HG03571 (cell line): ENCODE results near the gene MTREX.

Source experiments
- ATAC-seq: cut with Tn5 transposase; IDR thresholded peaks from one replicate; pipeline ENCODE4 v1.9.1; 2021; ENCODE audit not compliant: unreplicated experiment

MTREX gene

GRCh38 chr5:55426455-55426854 is 118.7 kb downstream of the MTREX start:
- no peak for ATAC-seq

- ATAC-seq: no peak
Observed at GRCh38 chr5:55427157-55427556, 119.4 kb downstream of the MTREX start.

DNA sequence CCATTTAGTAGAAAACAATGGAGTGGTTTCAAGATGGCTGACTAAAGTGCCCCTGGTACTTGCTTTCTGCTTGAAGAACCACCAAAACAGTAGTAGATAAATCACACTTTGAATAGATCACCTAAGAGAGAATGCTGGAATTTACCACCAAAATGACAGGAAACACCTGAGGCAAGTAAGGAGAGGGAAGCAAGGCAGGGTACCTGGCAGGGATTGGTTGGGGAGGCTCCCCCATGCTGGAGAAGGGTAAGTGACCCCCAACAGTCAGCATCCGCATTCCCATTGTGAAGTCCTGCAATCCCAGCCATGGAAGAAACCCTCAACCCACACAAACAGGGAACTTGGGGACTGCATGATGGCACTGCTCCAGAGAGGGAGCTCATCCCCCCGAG is 121.4 kb downstream of the MTREX start:
- ATAC-seq: no peak

DNA sequence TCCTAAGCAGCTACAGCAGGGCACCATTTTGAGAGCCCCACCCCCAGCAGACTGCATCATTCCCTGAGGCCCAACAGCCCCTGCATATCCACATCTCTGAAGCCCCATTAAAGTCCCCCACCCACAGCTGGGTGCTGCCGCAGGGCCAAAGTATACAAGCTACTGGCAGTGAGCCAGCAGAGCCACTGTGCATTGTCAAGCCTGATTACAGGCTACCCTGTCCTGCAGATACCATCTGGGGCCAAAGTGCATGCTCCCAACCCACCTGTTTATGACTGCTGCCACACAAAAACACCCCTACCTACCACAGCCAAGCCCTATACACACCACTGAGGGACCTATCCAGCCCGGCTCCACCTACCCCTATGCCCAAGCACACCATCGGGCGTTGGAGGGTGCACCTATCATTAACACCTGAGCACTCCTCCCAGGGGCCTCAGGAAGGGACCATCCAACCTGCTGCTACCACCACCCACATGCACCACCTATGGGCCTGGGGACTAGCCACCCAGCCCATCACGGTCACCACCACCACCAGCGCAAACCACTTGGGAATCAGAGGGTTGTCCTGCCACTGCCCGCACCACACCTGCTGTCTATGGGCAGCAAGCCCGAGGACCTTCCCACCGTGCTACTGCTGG is 121.9 kb downstream of the MTREX start:
- no peak for ATAC-seq

- ATAC-seq: no peak
Observed at GRCh38 chr5:55432549-55432948, 124.8 kb downstream of the MTREX start.

DNA sequence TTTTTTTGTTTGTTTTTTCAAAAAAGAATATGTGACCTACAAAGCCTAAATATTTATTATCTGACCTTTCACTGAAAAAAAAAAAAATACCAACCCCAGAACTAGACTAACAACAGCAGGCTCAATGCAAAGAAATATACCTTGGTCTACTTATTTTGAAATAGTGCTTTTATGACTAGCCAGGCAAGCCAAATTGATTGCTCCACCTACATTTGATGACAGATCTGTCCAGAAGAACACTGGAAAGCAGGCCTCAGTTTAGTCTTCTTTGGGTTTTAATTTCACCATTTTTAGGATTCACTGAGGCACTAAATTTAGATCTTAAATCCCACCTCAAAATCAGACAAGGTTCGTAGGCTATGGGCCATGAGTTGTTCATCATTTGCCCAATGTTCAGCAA is 129.7 kb downstream of the MTREX start:
- ATAC-seq: no peak

DNA sequence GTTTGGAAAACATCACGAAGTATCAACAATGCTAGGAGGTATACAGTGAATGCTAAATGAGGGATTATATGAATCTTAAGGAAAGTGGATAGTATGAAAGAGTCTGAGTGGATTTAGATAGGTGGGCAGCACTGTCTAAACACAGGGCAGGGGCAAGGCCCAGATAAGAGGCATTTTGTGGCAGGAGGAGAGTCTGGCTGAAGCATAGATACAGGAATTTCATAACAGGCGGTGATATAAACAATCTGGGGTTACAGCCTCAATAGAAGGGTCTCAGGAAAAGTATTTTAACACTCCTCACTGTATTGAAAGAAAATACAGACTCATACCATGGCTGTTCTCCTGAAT is 130.0 kb downstream of the MTREX start:
- no peak for ATAC-seq

- ATAC-seq: no peak
Observed at GRCh38 chr5:55438998-55439397, 131.2 kb downstream of the MTREX start.

DNA sequence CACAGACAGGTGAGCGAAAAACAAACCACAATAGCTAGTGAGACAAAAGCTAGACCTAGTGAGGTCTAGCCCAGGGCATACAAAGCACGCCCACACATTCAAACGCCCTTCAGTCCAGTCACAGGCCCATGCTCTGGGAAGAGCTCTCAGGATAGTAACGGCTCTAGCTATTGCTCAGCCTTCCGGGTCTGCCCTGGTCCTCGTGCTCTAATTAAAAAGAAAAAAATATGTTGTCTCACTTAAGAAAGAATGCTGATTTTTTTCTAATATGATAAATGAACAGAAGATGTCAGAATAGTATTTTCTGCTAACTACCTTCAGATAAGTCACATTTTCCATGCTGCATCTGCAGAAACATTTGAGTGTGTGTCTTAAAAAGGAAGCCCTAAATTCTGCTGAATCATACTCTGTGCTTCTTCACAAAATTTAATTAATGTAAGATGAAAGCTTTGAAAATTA is 132.4 kb downstream of the MTREX start:
- no peak for ATAC-seq

DNA sequence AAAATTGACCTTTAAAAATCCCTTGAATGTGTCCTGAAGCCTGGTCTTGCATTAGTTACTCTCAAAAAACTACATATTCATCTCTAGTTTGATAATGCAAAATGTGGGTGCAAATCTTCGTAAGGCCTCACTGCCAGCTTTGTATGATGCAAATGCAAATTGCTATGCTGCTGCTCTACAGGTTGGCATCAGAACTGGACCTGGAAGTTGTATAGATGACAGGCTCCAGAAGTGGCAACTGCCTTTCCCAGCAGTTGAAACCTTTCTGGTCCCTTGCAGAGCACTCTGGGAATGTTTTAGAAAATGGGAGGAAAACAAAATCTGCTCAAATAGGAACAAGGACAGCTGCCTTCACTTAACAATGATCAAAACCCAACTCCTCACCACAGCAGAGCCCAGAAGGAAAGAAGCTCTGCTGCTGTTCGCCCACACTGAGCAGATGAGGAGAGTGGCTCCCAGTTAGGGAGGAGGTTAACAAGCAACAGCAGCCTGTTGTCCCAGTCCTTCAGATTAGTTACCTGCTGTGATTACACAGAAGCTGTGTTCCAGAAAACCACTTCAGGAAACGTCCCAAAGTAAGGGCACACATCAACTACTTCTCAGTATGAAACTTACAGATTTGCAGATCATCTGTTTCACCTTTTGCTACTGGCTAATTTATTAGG is 133.4 kb downstream of the MTREX start:
- ATAC-seq: no peak

DNA sequence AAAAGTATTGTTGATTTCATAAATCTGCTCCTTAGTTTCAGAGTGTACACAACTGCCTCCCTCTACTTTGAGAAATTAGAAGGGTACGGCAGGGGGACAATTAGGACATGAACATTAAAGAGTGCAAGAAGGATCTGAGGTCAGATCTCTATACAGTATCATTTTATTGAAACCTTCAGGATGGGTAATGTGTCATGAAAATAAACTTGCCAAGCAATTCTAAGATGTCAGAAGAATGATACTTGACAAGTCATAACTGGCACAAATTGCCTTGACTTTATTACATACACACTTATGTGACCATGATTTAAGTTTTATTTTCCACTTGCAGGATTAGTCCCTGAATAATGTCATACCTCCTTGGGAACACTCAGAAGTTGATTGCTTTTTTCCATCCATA is 134.2 kb downstream of the MTREX start:
- no peak for ATAC-seq

GRCh38 chr5:55445791-55446190 is 138.0 kb downstream of the MTREX start:
- no peak for ATAC-seq

DNA sequence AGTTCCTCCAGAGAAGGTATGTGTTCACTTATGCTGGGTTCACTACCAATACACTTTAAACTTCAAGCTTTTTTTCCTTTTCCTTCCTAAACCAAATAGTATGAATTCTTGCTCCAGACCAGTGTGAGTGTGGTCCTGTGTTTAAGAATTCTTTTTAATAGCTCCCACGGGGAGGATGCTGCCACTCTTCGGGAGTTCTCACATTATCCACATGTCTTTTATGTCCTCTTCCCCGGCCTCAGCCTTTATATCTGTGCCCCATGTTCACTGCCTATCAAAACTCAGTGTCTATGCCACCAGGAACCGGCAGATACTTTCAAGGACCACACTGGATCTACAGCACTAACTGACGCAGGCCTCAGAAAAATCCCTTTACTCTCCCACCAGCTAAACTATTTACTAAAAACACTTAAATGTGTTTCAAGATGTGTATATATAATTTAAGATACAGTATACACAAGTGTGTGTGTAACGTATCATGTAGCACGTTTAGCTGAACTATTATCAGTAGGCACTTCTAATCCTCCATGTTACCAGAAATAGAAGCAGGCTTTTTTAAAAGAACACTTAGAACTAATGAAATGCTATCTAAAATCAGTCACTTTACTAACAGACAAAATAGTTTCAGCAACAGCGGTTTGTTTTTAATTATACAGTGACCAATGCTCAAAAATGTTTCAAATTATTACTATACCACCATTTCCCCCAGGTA is 139.0 kb downstream of the MTREX start:
- no peak for ATAC-seq

DNA sequence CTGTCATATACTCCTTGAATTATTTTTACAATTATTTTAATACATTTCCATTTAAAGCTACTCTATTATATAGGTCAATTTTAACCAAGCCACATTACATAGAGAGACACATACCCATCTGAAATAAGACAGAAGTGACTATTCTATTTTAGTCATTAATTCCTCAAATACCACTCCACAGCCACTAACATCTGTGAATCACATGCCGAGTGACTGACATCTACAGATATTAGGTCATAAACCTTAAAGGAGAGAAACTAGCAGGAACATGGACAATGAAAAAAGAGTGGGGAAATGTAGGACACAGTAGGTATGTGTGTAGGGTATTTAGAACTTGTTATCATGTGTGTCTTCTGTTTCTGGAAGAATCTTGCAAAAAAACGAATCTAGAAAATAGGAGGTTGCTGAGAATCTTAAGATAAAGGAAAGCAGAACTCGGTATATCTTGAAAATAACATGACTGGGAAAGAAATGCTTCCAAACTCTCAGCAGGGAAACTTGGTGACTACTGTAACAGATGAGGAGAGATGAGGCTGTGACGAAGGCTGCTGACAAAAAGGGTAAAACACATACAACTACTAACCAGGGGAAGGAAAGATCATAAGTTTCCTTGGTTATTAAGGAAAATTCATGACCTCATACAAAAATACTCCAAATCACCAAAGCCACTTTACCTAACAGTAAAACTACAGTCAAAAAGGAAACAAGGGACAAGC is 142.4 kb downstream of the MTREX start:
- no peak for ATAC-seq

GRCh38 chr5:55451976-55452375 is 144.2 kb downstream of the MTREX start:
- no peak for ATAC-seq

DNA sequence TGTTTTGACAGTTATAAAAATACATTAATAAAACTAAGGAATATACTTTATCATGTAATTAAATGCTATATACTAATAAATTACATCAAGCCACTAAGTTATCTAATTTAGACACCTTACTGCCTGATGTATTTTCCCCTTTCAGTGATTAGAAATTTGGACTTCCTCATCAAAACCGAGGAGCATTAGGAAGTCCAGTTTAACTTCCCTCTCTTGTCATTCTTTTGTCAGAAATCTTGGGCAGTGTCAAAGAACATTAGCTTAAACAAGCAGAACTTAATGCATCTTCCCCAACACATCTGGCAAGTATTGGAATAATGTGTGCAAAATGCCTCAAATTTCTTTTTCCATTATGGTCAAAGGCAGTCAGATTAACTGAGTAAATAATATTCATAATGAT is 145.4 kb downstream of the MTREX start:
- no peak for ATAC-seq

DNA sequence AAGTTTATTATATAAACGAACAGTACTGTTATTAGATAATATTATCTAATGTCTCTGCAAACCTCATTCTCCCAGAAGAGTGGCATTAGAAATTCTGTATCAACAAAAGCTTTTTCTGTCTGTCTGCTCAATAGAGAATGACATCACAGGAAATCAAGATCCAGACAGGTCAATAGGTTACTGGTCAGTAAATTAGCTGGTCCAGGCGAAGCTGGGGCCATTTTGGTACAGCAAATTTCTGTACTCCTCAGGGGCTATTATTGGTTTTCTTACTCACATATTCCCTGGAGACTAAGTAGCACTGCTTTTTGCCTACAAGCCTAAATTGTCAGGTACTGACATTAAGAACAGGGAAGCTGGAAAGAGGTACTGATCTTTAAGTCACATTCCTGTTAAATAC is 146.5 kb downstream of the MTREX start:
- no peak for ATAC-seq

GRCh38 chr5:55456216-55456895 is 148.6 kb downstream of the MTREX start:
- ATAC-seq: no peak

DNA sequence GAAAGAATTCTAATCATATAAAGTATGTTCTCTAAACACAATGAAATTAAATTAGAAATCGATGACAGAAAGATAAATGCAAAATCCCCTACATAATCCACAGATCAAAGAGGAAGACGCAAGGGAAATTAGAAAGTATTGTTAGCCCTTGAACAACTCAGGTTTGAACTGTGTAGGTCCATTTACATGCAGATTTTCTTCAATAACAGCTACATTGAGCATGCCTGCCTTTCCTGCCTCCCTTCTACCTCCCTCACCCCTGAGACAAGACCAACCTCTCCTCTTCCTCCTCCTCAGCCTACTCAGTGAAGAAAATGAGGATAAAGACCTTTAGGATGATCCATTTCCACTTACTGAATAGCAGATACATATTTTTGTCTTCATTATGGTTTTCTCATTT is 151.8 kb downstream of the MTREX start:
- no peak for ATAC-seq

- no peak for ATAC-seq
Observed at GRCh38 chr5:55463613-55464012, 155.8 kb downstream of the MTREX start.

GRCh38 chr5:55467862-55468551 is 160.2 kb downstream of the MTREX start:
- no peak for ATAC-seq
